WI38 (cell line): Measurements from ENCODE around the gene HMGB3.

ENCODE experiments used
- H3K4me3 ChIP-seq: 2 replicates; pipeline ENCODE4 v1.5.1; 2011; ENCODE audit warnings: low read depth, mild to moderate bottlenecking, control low read depth, low read length
- CTCF ChIP-seq: IDR thresholded peaks from 2 replicates; pipeline ENCODE4 v1.5.1; 2012; ENCODE audit warnings: low read depth, mild to moderate bottlenecking, control low read depth, low read length

Gene HMGB3

GRCh38 chrX:150990910-150991309 is 7.8 kb downstream of the HMGB3 start:
- H3K4me3 ChIP-seq: no peak overlapping the region

GRCh38 chrX:151000861-151001331 is 17.8 kb downstream of the HMGB3 start:
- H3K4me3 ChIP-seq: no peak overlapping the region
- TF ChIP-seq CTCF: no peak

More at GRCh38 chrX:150990910-150991309, 7.8 kb downstream of the HMGB3 start:
- no peak for TF ChIP-seq CTCF

GRCh38 chrX:151004085-151004484 is 20.9 kb downstream of the HMGB3 start:
- no peak for TF ChIP-seq CTCF

GRCh38 chrX:151006410-151007109 is 23.4 kb downstream of the HMGB3 start:
- TF ChIP-seq CTCF: no peak
- H3K4me3 ChIP-seq: no peak overlapping the region

More at GRCh38 chrX:151004085-151004484, 20.9 kb downstream of the HMGB3 start:
- no peak overlapping the region for H3K4me3 ChIP-seq

GRCh38 chrX:151009582-151009981 is 26.4 kb downstream of the HMGB3 start:
- no peak for TF ChIP-seq CTCF
- no peak overlapping the region for H3K4me3 ChIP-seq

GRCh38 chrX:151013164-151013743 is 30.1 kb downstream of the HMGB3 start:
- no peak for TF ChIP-seq CTCF
- no peak overlapping the region for H3K4me3 ChIP-seq

- H3K4me3 ChIP-seq: no peak overlapping the region
- no peak for TF ChIP-seq CTCF
Measured at GRCh38 chrX:151015684-151016083, 32.5 kb downstream of the HMGB3 start.
